Measurements from ENCODE around the gene NOTCH1.

Gene NOTCH1

DNA sequence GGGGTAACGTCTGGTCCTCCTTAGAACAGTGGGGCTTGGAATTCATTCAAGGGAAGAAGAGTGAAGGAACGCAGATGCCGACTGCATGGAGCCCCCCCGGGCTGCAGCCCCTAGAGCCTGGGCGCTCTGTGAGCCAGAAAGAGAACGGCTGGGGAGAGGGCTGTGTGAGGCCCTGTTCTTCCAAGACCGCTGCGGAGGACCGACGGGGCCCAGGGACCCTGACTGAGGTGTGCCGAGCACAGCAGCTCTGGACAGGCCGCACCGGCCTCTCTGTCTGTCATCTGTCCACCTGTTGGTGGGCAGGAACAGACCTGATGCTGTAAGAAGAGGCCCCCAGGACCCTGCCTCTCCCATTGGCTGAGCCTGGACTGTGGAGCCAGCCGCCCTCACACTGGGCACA, 7.7 kb upstream of the NOTCH1 start:
- Histone ChIP-seq H3K9ac (ENCODE audit: low read length) (no peak overlapping the region), H3K4me3 (ENCODE audit: insufficient read depth, low read length, poor library complexity, severe bottlenecking) (no peak overlapping the region), H3K27ac (ENCODE audit: low read depth, low read length) (no peak overlapping the region), H3K79me2 (ENCODE audit: insufficient read depth, low read length) (no peaks in the 10 kb centered on the region), H3K9me2 (replicated peaks; ENCODE audit: insufficient read depth, low read length) (no peaks in the 10 kb centered on the region), H3K27me3 (ENCODE audit: low read length) (no peaks in the 10 kb centered on the region), H2AFZ (ENCODE audit: low read depth, low read length, severe bottlenecking) (no peak overlapping the region), H3F3A (ENCODE audit: insufficient read depth) (no peaks in the 10 kb centered on the region), H3K36me3 (ENCODE audit: low read length) (no peaks in the 10 kb centered on the region), H3K4me2 (ENCODE audit: low read depth, low read length, poor library complexity, severe bottlenecking) (no peak overlapping the region), H4K20me1 (ENCODE audit: low read depth, low read length) (no peaks in the 10 kb centered on the region), H3K9me3 (ENCODE audit: insufficient read depth, low read length) (0 out of 2 replicates have a peak, but pooled peaks cover 2% of the 10 kb centered on the region)
- TF ChIP-seq EZH2phosphoT487 (conservative IDR thresholded peaks at IDR 0.05; ENCODE audit: low read length) (no peak), CTCF (IDR thresholded peaks at IDR 0.05; ENCODE audit: insufficient read depth, low read length, poor library complexity, severe bottlenecking) (no peak)

DNA sequence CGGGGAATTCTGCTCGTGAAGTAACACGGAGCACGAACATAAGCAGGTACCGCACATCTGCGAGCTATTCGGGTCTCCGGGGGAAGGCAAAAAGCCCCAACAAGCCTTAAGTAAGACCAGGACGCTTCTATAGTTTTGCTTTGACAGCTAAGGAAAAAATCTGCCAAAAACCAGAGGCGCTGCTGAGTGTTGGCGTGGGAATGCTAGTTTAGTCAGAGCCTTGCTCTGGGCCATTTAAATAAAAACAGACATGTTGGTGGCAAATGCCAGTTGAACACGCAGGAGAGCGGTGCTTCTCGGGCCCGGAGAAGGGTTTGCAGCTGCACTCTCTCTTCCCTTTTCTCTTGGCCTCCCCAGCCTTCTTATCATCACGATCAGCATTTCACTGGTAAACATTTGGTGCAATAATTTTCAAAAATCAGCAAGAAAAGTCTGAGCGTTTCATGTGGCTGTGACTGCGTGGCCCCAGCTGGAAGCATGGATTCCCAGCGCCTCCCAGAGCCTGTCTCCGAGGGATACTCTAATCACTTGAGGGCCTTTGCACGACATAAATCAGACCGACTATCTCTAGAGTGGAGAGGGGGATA, 6.4 kb upstream of the NOTCH1 start:
- no peak overlapping the region for H3K4me3 ChIP-seq (ENCODE audit: insufficient read depth, low read length, poor library complexity, severe bottlenecking)
- no peaks in the 10 kb centered on the region for H3K27me3 ChIP-seq (ENCODE audit: low read length)
- no peaks in the 10 kb centered on the region for H3K36me3 ChIP-seq (ENCODE audit: low read length)
- no peaks in the 10 kb centered on the region for H4K20me1 ChIP-seq (ENCODE audit: low read depth, low read length)
- H3K9me2 ChIP-seq (replicated peaks; ENCODE audit: insufficient read depth, low read length) = no peaks in the 10 kb centered on the region
- H3K9ac ChIP-seq (ENCODE audit: low read length) = no peak overlapping the region
- no peak overlapping the region for H2AFZ ChIP-seq (ENCODE audit: low read depth, low read length, severe bottlenecking)
- no peaks in the 10 kb centered on the region for H3K79me2 ChIP-seq (ENCODE audit: insufficient read depth, low read length)
- no peaks in the 10 kb centered on the region for H3K9me3 ChIP-seq (ENCODE audit: insufficient read depth, low read length)
- no peak overlapping the region for H3K4me2 ChIP-seq (ENCODE audit: low read depth, low read length, poor library complexity, severe bottlenecking)
- TF ChIP-seq CTCF (IDR thresholded peaks at IDR 0.05; ENCODE audit: insufficient read depth, low read length, poor library complexity, severe bottlenecking) (no peak), EZH2phosphoT487 (conservative IDR thresholded peaks at IDR 0.05; ENCODE audit: low read length) (no peak)
- no peak overlapping the region for H3K27ac ChIP-seq (ENCODE audit: low read depth, low read length)
- no peaks in the 10 kb centered on the region for H3F3A ChIP-seq (ENCODE audit: insufficient read depth)

DNA sequence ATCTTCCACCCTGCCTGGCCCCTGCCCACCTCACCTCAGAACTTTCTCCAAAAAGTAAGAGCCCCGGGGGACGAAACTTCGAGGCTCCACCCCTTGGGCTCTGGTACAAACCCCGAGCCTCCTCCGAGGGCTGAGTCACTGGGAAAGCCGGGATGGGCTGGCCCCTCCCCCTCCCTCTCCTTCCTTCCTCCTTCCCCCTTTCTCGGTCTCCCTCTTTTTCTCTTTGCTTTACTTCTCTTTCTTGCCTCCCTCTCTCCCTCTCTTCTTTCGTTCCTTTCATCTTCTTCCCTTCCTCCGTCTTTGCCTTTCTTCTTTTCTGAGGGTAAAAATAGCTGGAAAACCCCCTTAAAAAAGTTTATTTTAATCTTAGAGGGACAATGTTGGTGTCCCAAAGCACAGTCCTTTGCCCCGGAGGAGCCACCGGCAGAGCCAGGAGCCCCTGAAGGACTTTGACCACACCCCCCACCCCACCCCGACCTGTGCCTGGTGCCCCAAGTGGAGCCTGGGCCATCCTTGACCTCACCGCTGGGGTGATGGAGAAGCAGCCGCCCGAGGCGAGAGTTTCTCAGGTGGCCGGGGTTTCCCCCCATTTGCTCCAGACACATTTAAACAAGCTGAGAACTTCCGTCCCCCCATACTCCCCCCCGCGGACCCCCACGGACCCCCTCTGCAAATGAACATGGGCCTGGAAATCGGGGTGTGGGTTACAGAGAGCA, 5.7 kb upstream of the NOTCH1 start:
- Histone ChIP-seq H3K4me3 (ENCODE audit: insufficient read depth, low read length, poor library complexity, severe bottlenecking) (no peak overlapping the region), H3K27ac (ENCODE audit: low read depth, low read length) (no peak overlapping the region), H3K4me2 (ENCODE audit: low read depth, low read length, poor library complexity, severe bottlenecking) (no peak overlapping the region), H3K79me2 (ENCODE audit: insufficient read depth, low read length) (no peaks in the 10 kb centered on the region), H4K20me1 (ENCODE audit: low read depth, low read length) (no peaks in the 10 kb centered on the region), H3K27me3 (ENCODE audit: low read length) (no peaks in the 10 kb centered on the region), H3K36me3 (ENCODE audit: low read length) (no peaks in the 10 kb centered on the region), H3K9ac (ENCODE audit: low read length) (no peak overlapping the region), H3K9me2 (replicated peaks; ENCODE audit: insufficient read depth, low read length) (no peaks in the 10 kb centered on the region), H3F3A (ENCODE audit: insufficient read depth) (no peaks in the 10 kb centered on the region), H3K9me3 (ENCODE audit: insufficient read depth, low read length) (no peaks in the 10 kb centered on the region), H2AFZ (ENCODE audit: low read depth, low read length, severe bottlenecking) (no peak overlapping the region)
- no peak for TF ChIP-seq EZH2phosphoT487 (conservative IDR thresholded peaks at IDR 0.05; ENCODE audit: low read length)
- no peak for TF ChIP-seq CTCF (IDR thresholded peaks at IDR 0.05; ENCODE audit: insufficient read depth, low read length, poor library complexity, severe bottlenecking)
